Activated B cell treated with CpG ODN at 0.5 μM for 24 hours (primary cell): ENCODE measurements around the gene STK10. TPM values are rescaled to one million over a fixed set of nuclear protein-coding genes. Genes with fewer than 3 reads are reported as not detected.

Source experiments
- ATAC-seq: fragments of 200-7000 bp; cut with Tn5 transposase; one replicate; pipeline ENCODE4 v1.10.0; 2021; ENCODE audit warnings: low read depth, mild to moderate bottlenecking, moderate library complexity
- CTCF ChIA-PET: fragments of 350-600 bp; sonication (Branson Sonifier 250); formaldehyde crosslinking; loops from one replicate; lab custom pipeline; 2021; ENCODE audit warnings: antibody characterized with exemption; lab: Charles Lee
- POLR2A ChIA-PET: fragments of 350-600 bp; sonication (Branson Sonifier 250); formaldehyde crosslinking; loops from one replicate; lab custom pipeline; 2021; ENCODE audit warnings: antibody characterized with exemption; lab: Charles Lee
- DNase-seq: peaks from one replicate; pipeline ENCODE4 v3.0.0; 2022
- H3K27ac Mint-ChIP-seq: one replicate; pipeline ENCODE4 v1.8.0; 2020; ENCODE audit warnings: mixed read lengths
- H3K27me3 Mint-ChIP-seq: one replicate; pipeline ENCODE4 v1.8.0; 2021; ENCODE audit warnings: mixed read lengths
- H3K36me3 Mint-ChIP-seq: one replicate; pipeline ENCODE4 v1.8.0; 2021; ENCODE audit warnings: low read depth, mixed read lengths
- H3K4me1 Mint-ChIP-seq: one replicate; pipeline ENCODE4 v1.8.0; 2021; ENCODE audit warnings: mixed read lengths
- H3K4me3 Mint-ChIP-seq: one replicate; pipeline ENCODE4 v1.8.0; 2020; ENCODE audit warnings: mild to moderate bottlenecking, mixed read lengths
- H3K9me3 Mint-ChIP-seq: one replicate; pipeline ENCODE4 v1.8.0; 2020; ENCODE audit warnings: mixed read lengths
- CTCF ChIP-seq: fragments of 200-600 bp; IDR thresholded peaks from one replicate; pipeline ENCODE4 v1.8.0; 2022; ENCODE audit warnings: antibody characterized with exemption, mild to moderate bottlenecking
- intact Hi-C: fragments of 100-400 bp; cut with micrococcal nuclease; formaldehyde crosslinking; loops from one replicate; pipeline ENCODE4 v1.15.1; 2024
- total RNA-seq: library from RNA; stranded (reverse); gene quantifications from 2 replicates; pipeline ENCODE4 v1.2.3, GENCODE V29; 2022

The STK10 gene
- total RNA-seq, 1 donor from 2014 or later = 276 TPM

- no peaks in the 10 kb centered on the region for H3K27me3 Mint-ChIP-seq
- peak overlapping the region; percentile 10 for H3K27ac Mint-ChIP-seq
- peaks cover 38% of the 10 kb centered on the region for H3K4me1 Mint-ChIP-seq
- peaks cover 3% of the 10 kb centered on the region for H3K9me3 Mint-ChIP-seq
- ATAC-seq = no peak
- no peak for DNase-seq
- POLR2A ChIA-PET = interaction anchor here (0.6 to 2.1 kb wide), 5 partner anchors 25 to 161 kb away, joined by 3 to 10 read pairs (median 5); no protein-coding TSS in a partner anchor
- no peak overlapping the region for H3K4me3 Mint-ChIP-seq
- intact Hi-C loops = no loop called here
- H3K36me3 Mint-ChIP-seq = peaks cover 54% of the 10 kb centered on the region
- CTCF ChIA-PET = no interaction called here
- TF ChIP-seq CTCF = no peak
Measured at GRCh38 chr5:172118891-172119290, 69.1 kb downstream of the STK10 start.

GRCh38 chr5:172117977-172118701 is 69.9 kb downstream of the STK10 start:
- TF ChIP-seq CTCF = no peak
- Mint-ChIP-seq H3K27ac (peak overlapping the region; percentile 54), H3K36me3 (peaks cover 55% of the 10 kb centered on the region), H3K9me3 (peaks cover 3% of the 10 kb centered on the region), H3K4me3 (no peak overlapping the region), H3K4me1 (peaks cover 39% of the 10 kb centered on the region), H3K27me3 (no peaks in the 10 kb centered on the region)
- POLR2A ChIA-PET = interaction anchor here (0.7 to 2.1 kb wide), 4 partner anchors 55 to 162 kb away, joined by 3 to 10 read pairs (median 5); no protein-coding TSS in a partner anchor
- ATAC-seq (no peak), DNase-seq (no peak)
- intact Hi-C loops = no loop called here
- CTCF ChIA-PET = no interaction called here

GRCh38 chr5:172115541-172115982 is 72.5 kb downstream of the STK10 start:
- peaks cover 63% of the 10 kb centered on the region for H3K4me1 Mint-ChIP-seq
- H3K27ac Mint-ChIP-seq = peak overlapping the region; percentile 95

GRCh38 chr5:172114875-172115422 is 73.1 kb downstream of the STK10 start:
- intact Hi-C loops = loop anchor here (1.0 to 5.0 kb wide), 4 partner anchors 18 to 942 kb away; partner anchors contain the start of gene CREBRF
- no peaks in the 10 kb centered on the region for H3K27me3 Mint-ChIP-seq
- DNase-seq = peak; percentile 67
- TF ChIP-seq CTCF = no peak
- peak overlapping the region; percentile 95 for H3K27ac Mint-ChIP-seq
- ChIA-PET CTCF (interaction anchor here (1.2 to 1.4 kb wide), 3 partner anchors 10 to 168 kb away, joined by 3 read pairs; no protein-coding TSS in a partner anchor), POLR2A (interaction anchor here (0.6 to 3.2 kb wide), 9 partner anchors 14 to 72 kb away, joined by 3 to 49 read pairs (median 4); partner anchors contain the start of gene STK10)
- peaks cover 3% of the 10 kb centered on the region for H3K9me3 Mint-ChIP-seq
- ATAC-seq = peak; percentile 49
- H3K36me3 Mint-ChIP-seq = peaks cover 53% of the 10 kb centered on the region
- peaks cover 70% of the 10 kb centered on the region for H3K4me1 Mint-ChIP-seq
- peak overlapping the region; percentile 80 for H3K4me3 Mint-ChIP-seq

More at GRCh38 chr5:172115541-172115982, 72.5 kb downstream of the STK10 start:
- TF ChIP-seq CTCF = no peak
- H3K4me3 Mint-ChIP-seq = peak overlapping the region; percentile 80
- ChIA-PET CTCF (interaction anchor here (1.2 kb wide), 1 partner anchor 10 kb away, joined by 3 read pairs; no protein-coding TSS in a partner anchor), POLR2A (interaction anchor here (0.6 to 3.2 kb wide), 4 partner anchors 14 to 71 kb away, joined by 4 to 49 read pairs (median 26); partner anchors contain the start of gene STK10)
- no peak for DNase-seq
- intact Hi-C loops = loop anchor here (1.0 to 2.0 kb wide), 3 partner anchors 17 to 650 kb away; no protein-coding TSS in a partner anchor
- no peak for ATAC-seq
- peaks cover 55% of the 10 kb centered on the region for H3K36me3 Mint-ChIP-seq
- H3K9me3 Mint-ChIP-seq = peaks cover 3% of the 10 kb centered on the region
- H3K27me3 Mint-ChIP-seq = no peaks in the 10 kb centered on the region
